Sciatic nerve (tissue), 2 donors: ENCODE data around the gene RAD51B. TPM values are rescaled to one million over a fixed set of nuclear protein-coding genes. Genes with fewer than 3 reads are reported as not detected.
A peak's percentile ranks its signal among the peaks of the same experiment; 100 is the strongest.

Source experiments
- ATAC-seq: fragments of 200-7000 bp; cut with Tn5 transposase; one replicate; pipeline ENCODE4 v1.9.1; 2020; ENCODE audit warnings: mild to moderate bottlenecking, moderate library complexity
- DNase-seq: peaks from one replicate; pipeline ENCODE4 v3.0.0-alpha.2; 2020; ENCODE audit warnings: low spot score
- intact Hi-C: fragments of 100-400 bp; cut with DNase I; formaldehyde crosslinking; loops from one replicate; pipeline ENCODE4 v1.14.2; 2022
- total RNA-seq: library from RNA; stranded (reverse); fragmentation: NEBNext Ultra II Directional; extraction: Animal tissue kit (Norgen Biotek cat#: 25700); gene quantifications from one replicate; pipeline ENCODE4 v1.2.1, GENCODE V29; 2021
- donor health status: DM: no; HTN: no; CAD: no.
- donor health status: DM: no; HTN: no; CAD: no.

Gene RAD51B
- total RNA-seq, 1 donor from 2014 or later = 30.4 TPM

- intact Hi-C loops = no loop called here
- ATAC-seq (no peak), DNase-seq (no peak)
These were observed 819.6 kb downstream of the RAD51B start for GRCh38 chr14:68639000-68639757.

- no peak for DNase-seq
- intact Hi-C loops = no loop called here
- ATAC-seq = no peak
These were observed 820.4 kb downstream of the RAD51B start for GRCh38 chr14:68639758-68640574.

GRCh38 chr14:68643673-68644072 lies 824.1 kb downstream of the RAD51B start:
- DNase-seq (peak; percentile 25), ATAC-seq (no peak)
- intact Hi-C loops = no loop called here

GRCh38 chr14:68644101-68644500 lies 824.5 kb downstream of the RAD51B start:
- no peak for ATAC-seq
- no peak for DNase-seq
- intact Hi-C loops = no loop called here

- ATAC-seq (no peak), DNase-seq (no peak)
- intact Hi-C loops = no loop called here
These were observed 825.8 kb downstream of the RAD51B start for GRCh38 chr14:68645371-68645770.

GRCh38 chr14:68649476-68650189 lies 830.1 kb downstream of the RAD51B start:
- intact Hi-C loops = no loop called here
- DNase-seq (peak; percentile 38), ATAC-seq (no peak)

- no peak for DNase-seq
- ATAC-seq = no peak
- intact Hi-C loops = no loop called here
These were observed 830.9 kb downstream of the RAD51B start for GRCh38 chr14:68650404-68650994.

- DNase-seq (peak; percentile 13), ATAC-seq (no peak)
- intact Hi-C loops = no loop called here
These were observed 831.5 kb downstream of the RAD51B start for GRCh38 chr14:68651075-68651474.

GRCh38 chr14:68651652-68652432 lies 832.3 kb downstream of the RAD51B start:
- DNase-seq (peak; percentile 45), ATAC-seq (no peak)
- intact Hi-C loops = no loop called here

GRCh38 chr14:68652433-68652690 lies 832.8 kb downstream of the RAD51B start:
- no peak for DNase-seq
- no peak for ATAC-seq
- intact Hi-C loops = no loop called here

- ATAC-seq (no peak), DNase-seq (no peak)
These were observed 833.5 kb downstream of the RAD51B start for GRCh38 chr14:68653108-68653507.

GRCh38 chr14:68653804-68654203 lies 834.2 kb downstream of the RAD51B start:
- DNase-seq (peak; percentile 27), ATAC-seq (no peak)
- intact Hi-C loops = no loop called here

More at GRCh38 chr14:68653108-68653507, 833.5 kb downstream of the RAD51B start:
- intact Hi-C loops = no loop called here

GRCh38 chr14:68654471-68654941 lies 834.9 kb downstream of the RAD51B start:
- intact Hi-C loops = no loop called here
- DNase-seq = peak; percentile 38
- no peak for ATAC-seq

- intact Hi-C loops = no loop called here
- DNase-seq = peak; percentile 48
- ATAC-seq = peak; percentile 29
These were observed 835.6 kb downstream of the RAD51B start for GRCh38 chr14:68655021-68655831.

GRCh38 chr14:68655911-68656316 lies 836.3 kb downstream of the RAD51B start:
- peak; percentile 33 for DNase-seq
- ATAC-seq = peak; percentile 11
- intact Hi-C loops = no loop called here

GRCh38 chr14:68656452-68656851 lies 836.9 kb downstream of the RAD51B start:
- ATAC-seq (no peak), DNase-seq (peak; percentile 41)
- intact Hi-C loops = no loop called here

GRCh38 chr14:68657300-68658028 lies 837.9 kb downstream of the RAD51B start:
- ATAC-seq (no peak), DNase-seq (peak; percentile 35)
- intact Hi-C loops = no loop called here
